Measurements from ENCODE around the gene ATP13A2.

Gene ATP13A2

GRCh38 chr1:17021896-17022295 lies 10.2 kb upstream of the ATP13A2 start:
- Histone ChIP-seq H3K23ac (ENCODE audit: low read depth, low read length, poor library complexity) (no peak overlapping the region), H3K4me3 (ENCODE audit: low read length in 2 of 2) (no peak overlapping the region), H2BK12ac (ENCODE audit: low read length) (no peak overlapping the region), H3K36me3 (replicated peaks in 1 of 2; ENCODE audit: control insufficient read depth in 2 of 2, insufficient read depth in 2 of 2, low read length in 2 of 2) (peaks cover 39 to 93% of the 10 kb centered on the region in 2 donors), H3K79me1 (ENCODE audit: low read depth, low read length) (no peaks in the 10 kb centered on the region), H2BK120ac (ENCODE audit: low read depth, low read length) (no peak overlapping the region), H3K4me1 (ENCODE audit: control insufficient read depth in 2 of 2, insufficient read depth in 1 of 2, low read depth in 1 of 2, low read length in 2 of 2) (peaks cover 0 to 9% of the 10 kb centered on the region in 2 donors), H2AK5ac (ENCODE audit: low read depth, low read length) (no peak overlapping the region), H3K4ac (ENCODE audit: low read length) (no peak overlapping the region), H3K14ac (ENCODE audit: low read length) (no peak overlapping the region), H3K4me2 (ENCODE audit: insufficient read depth, low read length, poor library complexity, severe bottlenecking) (no peak overlapping the region), H4K8ac (ENCODE audit: low read depth, low read length) (no peak overlapping the region), H3K27ac (replicated peaks; ENCODE audit: low read length) (no peak overlapping the region), H3K9ac (ENCODE audit: low read depth, low read length, poor library complexity) (no peak overlapping the region), H3K27me3 (ENCODE audit: control insufficient read depth in 3 of 3, insufficient read depth in 3 of 3, low read depth in 1 of 3, low read length in 3 of 3) (no peaks in the 10 kb centered on the region), H2BK5ac (ENCODE audit: low read length) (no peak overlapping the region), H4K91ac (ENCODE audit: low read depth, low read length, poor library complexity) (no peak overlapping the region), H2AFZ (ENCODE audit: low read length) (no peak overlapping the region), H2BK15ac (ENCODE audit: low read length) (no peak overlapping the region), H3K18ac (ENCODE audit: low read length) (no peak overlapping the region), H3K9me3 (replicated peaks in 1 of 2; ENCODE audit: control insufficient read depth in 2 of 2, insufficient read depth in 1 of 2, low read depth in 1 of 2, low read length in 2 of 2) (no peaks in the 10 kb centered on the region)
- WGBS, 2 donors (ENCODE audit: extremely low coverage in 2 of 2, insufficient read length in 2 of 2, insufficient replicate concordance in 1 of 2), result no CpG with 5 or more reads among the region's 10 CpGs
- no peak for DNase-seq (ENCODE audit: low spot score)

GRCh38 chr1:17020502-17020901 lies 8.8 kb upstream of the ATP13A2 start:
- Histone ChIP-seq H4K8ac (ENCODE audit: low read depth, low read length) (no peak overlapping the region), H2AK5ac (ENCODE audit: low read depth, low read length) (no peak overlapping the region), H3K79me1 (ENCODE audit: low read depth, low read length) (no peaks in the 10 kb centered on the region), H3K4me1 (ENCODE audit: control insufficient read depth in 2 of 2, insufficient read depth in 1 of 2, low read depth in 1 of 2, low read length in 2 of 2) (peaks cover 4 to 13% of the 10 kb centered on the region in 2 donors), H3K27me3 (ENCODE audit: control insufficient read depth in 3 of 3, insufficient read depth in 3 of 3, low read depth in 1 of 3, low read length in 3 of 3) (no peaks in the 10 kb centered on the region), H2BK15ac (ENCODE audit: low read length) (no peak overlapping the region), H3K36me3 (replicated peaks in 1 of 2; ENCODE audit: control insufficient read depth in 2 of 2, insufficient read depth in 2 of 2, low read length in 2 of 2) (peaks cover 34 to 79% of the 10 kb centered on the region in 2 donors), H3K9ac (ENCODE audit: low read depth, low read length, poor library complexity) (no peak overlapping the region), H3K14ac (ENCODE audit: low read length) (no peak overlapping the region), H3K4ac (ENCODE audit: low read length) (no peak overlapping the region), H2BK12ac (ENCODE audit: low read length) (no peak overlapping the region), H3K23ac (ENCODE audit: low read depth, low read length, poor library complexity) (no peak overlapping the region), H3K4me3 (ENCODE audit: low read length in 2 of 2) (no peak overlapping the region), H3K9me3 (replicated peaks in 1 of 2; ENCODE audit: control insufficient read depth in 2 of 2, insufficient read depth in 1 of 2, low read depth in 1 of 2, low read length in 2 of 2) (no peaks in the 10 kb centered on the region), H2BK120ac (ENCODE audit: low read depth, low read length) (no peak overlapping the region), H2AFZ (ENCODE audit: low read length) (no peak overlapping the region), H2BK5ac (ENCODE audit: low read length) (no peak overlapping the region), H3K27ac (replicated peaks; ENCODE audit: low read length) (no peak overlapping the region), H3K4me2 (ENCODE audit: insufficient read depth, low read length, poor library complexity, severe bottlenecking) (no peak overlapping the region), H4K91ac (ENCODE audit: low read depth, low read length, poor library complexity) (no peak overlapping the region), H3K18ac (ENCODE audit: low read length) (no peak overlapping the region)
- DNase-seq (ENCODE audit: low spot score), result no peak
- no CpG with 5 or more reads among the region's 2 CpGs for WGBS, 2 donors (ENCODE audit: extremely low coverage in 2 of 2, insufficient read length in 2 of 2, insufficient replicate concordance in 1 of 2)

GRCh38 chr1:17018849-17019248 lies 7.1 kb upstream of the ATP13A2 start:
- Histone ChIP-seq H2AK5ac (ENCODE audit: low read depth, low read length) (no peak overlapping the region), H3K4me3 (ENCODE audit: low read length in 2 of 2) (no peak overlapping the region), H2BK15ac (ENCODE audit: low read length) (no peak overlapping the region), H2BK5ac (ENCODE audit: low read length) (no peak overlapping the region), H3K9ac (ENCODE audit: low read depth, low read length, poor library complexity) (no peak overlapping the region), H3K27ac (replicated peaks; ENCODE audit: low read length) (no peak overlapping the region), H3K4me1 (ENCODE audit: control insufficient read depth in 2 of 2, insufficient read depth in 1 of 2, low read depth in 1 of 2, low read length in 2 of 2) (peaks cover 6 to 11% of the 10 kb centered on the region in 2 donors), H2BK120ac (ENCODE audit: low read depth, low read length) (no peak overlapping the region), H3K9me3 (replicated peaks in 1 of 2; ENCODE audit: control insufficient read depth in 2 of 2, insufficient read depth in 1 of 2, low read depth in 1 of 2, low read length in 2 of 2) (no peaks in the 10 kb centered on the region), H3K79me1 (ENCODE audit: low read depth, low read length) (no peaks in the 10 kb centered on the region), H3K4ac (ENCODE audit: low read length) (no peak overlapping the region), H3K36me3 (replicated peaks in 1 of 2; ENCODE audit: control insufficient read depth in 2 of 2, insufficient read depth in 2 of 2, low read length in 2 of 2) (peaks cover 32 to 63% of the 10 kb centered on the region in 2 donors), H2AFZ (ENCODE audit: low read length) (no peak overlapping the region), H2BK12ac (ENCODE audit: low read length) (no peak overlapping the region), H3K18ac (ENCODE audit: low read length) (no peak overlapping the region), H3K14ac (ENCODE audit: low read length) (no peak overlapping the region), H4K91ac (ENCODE audit: low read depth, low read length, poor library complexity) (no peak overlapping the region), H3K23ac (ENCODE audit: low read depth, low read length, poor library complexity) (no peak overlapping the region), H4K8ac (ENCODE audit: low read depth, low read length) (no peak overlapping the region), H3K27me3 (ENCODE audit: control insufficient read depth in 3 of 3, insufficient read depth in 3 of 3, low read depth in 1 of 3, low read length in 3 of 3) (no peaks in the 10 kb centered on the region), H3K4me2 (ENCODE audit: insufficient read depth, low read length, poor library complexity, severe bottlenecking) (no peak overlapping the region)
- DNase-seq (ENCODE audit: low spot score), result no peak
- no CpG with 5 or more reads among the region's 1 CpG for WGBS, 2 donors (ENCODE audit: extremely low coverage in 2 of 2, insufficient read length in 2 of 2, insufficient replicate concordance in 1 of 2)

GRCh38 chr1:17017435-17017834 lies 5.7 kb upstream of the ATP13A2 start:
- no CpG with 5 or more reads among the region's 7 CpGs for WGBS, 2 donors (ENCODE audit: extremely low coverage in 2 of 2, insufficient read length in 2 of 2, insufficient replicate concordance in 1 of 2)
- Histone ChIP-seq H2AFZ (ENCODE audit: low read length) (no peak overlapping the region), H3K4me2 (ENCODE audit: insufficient read depth, low read length, poor library complexity, severe bottlenecking) (no peak overlapping the region), H3K4me1 (ENCODE audit: control insufficient read depth in 2 of 2, insufficient read depth in 1 of 2, low read depth in 1 of 2, low read length in 2 of 2) (peaks cover 10 to 14% of the 10 kb centered on the region in 2 donors), H3K23ac (ENCODE audit: low read depth, low read length, poor library complexity) (no peak overlapping the region), H3K36me3 (replicated peaks in 1 of 2; ENCODE audit: control insufficient read depth in 2 of 2, insufficient read depth in 2 of 2, low read length in 2 of 2) (peaks cover 30 to 49% of the 10 kb centered on the region in 2 donors), H3K9me3 (replicated peaks in 1 of 2; ENCODE audit: control insufficient read depth in 2 of 2, insufficient read depth in 1 of 2, low read depth in 1 of 2, low read length in 2 of 2) (no peaks in the 10 kb centered on the region), H3K4ac (ENCODE audit: low read length) (no peak overlapping the region), H4K8ac (ENCODE audit: low read depth, low read length) (no peak overlapping the region), H3K18ac (ENCODE audit: low read length) (no peak overlapping the region), H2BK5ac (ENCODE audit: low read length) (no peak overlapping the region), H2AK5ac (ENCODE audit: low read depth, low read length) (no peak overlapping the region), H3K9ac (ENCODE audit: low read depth, low read length, poor library complexity) (no peak overlapping the region), H3K14ac (ENCODE audit: low read length) (no peak overlapping the region), H4K91ac (ENCODE audit: low read depth, low read length, poor library complexity) (no peak overlapping the region), H2BK120ac (ENCODE audit: low read depth, low read length) (no peak overlapping the region), H3K27ac (replicated peaks; ENCODE audit: low read length) (no peak overlapping the region), H3K79me1 (ENCODE audit: low read depth, low read length) (no peaks in the 10 kb centered on the region), H2BK12ac (ENCODE audit: low read length) (no peak overlapping the region), H2BK15ac (ENCODE audit: low read length) (no peak overlapping the region), H3K27me3 (ENCODE audit: control insufficient read depth in 3 of 3, insufficient read depth in 3 of 3, low read depth in 1 of 3, low read length in 3 of 3) (peaks cover 0 to 2% (median 0%) of the 10 kb centered on the region in 3 experiments), H3K4me3 (ENCODE audit: low read length in 2 of 2) (no peak overlapping the region)
- no peak for DNase-seq (ENCODE audit: low spot score)
